Loucy (cell line): ENCODE results near the gene TOMM70.

Experiments used
- EZH2phosphoT487 ChIP-seq: fragments of 200-600 bp; IDR thresholded peaks from 2 replicates; pipeline ENCODE4 v1.6.1; 2018; ENCODE audit warnings: antibody characterized with exemption, mild to moderate bottlenecking, moderate library complexity, borderline replicate concordance
- TF ChIP-seq, protein P1 (sequence below): fragments of 200-600 bp; sonication (generic); conservative IDR thresholded peaks from 2 replicates; pipeline ENCODE4 v1.5.1; 2014; ENCODE audit warnings: mild to moderate bottlenecking, antibody characterized with exemption, low read length

DNA sequence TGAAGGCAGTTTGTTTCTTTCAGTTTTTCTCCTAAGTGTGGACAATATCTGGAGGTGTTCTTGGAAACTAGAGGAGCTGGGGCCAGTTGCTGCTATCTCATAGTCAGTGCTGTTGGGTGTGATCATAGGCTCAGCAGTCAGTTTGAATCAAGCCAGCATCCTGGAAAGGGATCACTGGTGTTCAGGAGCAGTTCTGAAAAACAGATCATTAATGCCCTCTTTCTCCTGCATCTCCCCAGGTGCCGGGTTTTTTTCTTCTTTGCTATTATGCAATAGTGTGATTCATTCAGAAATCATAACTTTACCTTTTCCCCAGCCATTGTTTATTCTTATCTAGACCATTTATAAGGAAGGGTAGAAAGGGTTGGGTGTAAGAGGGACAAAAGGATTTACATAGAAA is 24.4 kb upstream of the TOMM70 start:
- TF ChIP-seq, protein P1, sequence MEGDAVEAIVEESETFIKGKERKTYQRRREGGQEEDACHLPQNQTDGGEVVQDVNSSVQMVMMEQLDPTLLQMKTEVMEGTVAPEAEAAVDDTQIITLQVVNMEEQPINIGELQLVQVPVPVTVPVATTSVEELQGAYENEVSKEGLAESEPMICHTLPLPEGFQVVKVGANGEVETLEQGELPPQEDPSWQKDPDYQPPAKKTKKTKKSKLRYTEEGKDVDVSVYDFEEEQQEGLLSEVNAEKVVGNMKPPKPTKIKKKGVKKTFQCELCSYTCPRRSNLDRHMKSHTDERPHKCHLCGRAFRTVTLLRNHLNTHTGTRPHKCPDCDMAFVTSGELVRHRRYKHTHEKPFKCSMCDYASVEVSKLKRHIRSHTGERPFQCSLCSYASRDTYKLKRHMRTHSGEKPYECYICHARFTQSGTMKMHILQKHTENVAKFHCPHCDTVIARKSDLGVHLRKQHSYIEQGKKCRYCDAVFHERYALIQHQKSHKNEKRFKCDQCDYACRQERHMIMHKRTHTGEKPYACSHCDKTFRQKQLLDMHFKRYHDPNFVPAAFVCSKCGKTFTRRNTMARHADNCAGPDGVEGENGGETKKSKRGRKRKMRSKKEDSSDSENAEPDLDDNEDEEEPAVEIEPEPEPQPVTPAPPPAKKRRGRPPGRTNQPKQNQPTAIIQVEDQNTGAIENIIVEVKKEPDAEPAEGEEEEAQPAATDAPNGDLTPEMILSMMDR: no peak
- TF ChIP-seq EZH2phosphoT487: no peak
